ENCODE measurements around the gene CMTM3. TPM values are rescaled to one million over a fixed set of nuclear protein-coding genes. Genes with fewer than 3 reads are reported as not detected.

Gene CMTM3
- total RNA-seq, 1 donor from 2014 or later, result 89.2 TPM

DNA sequence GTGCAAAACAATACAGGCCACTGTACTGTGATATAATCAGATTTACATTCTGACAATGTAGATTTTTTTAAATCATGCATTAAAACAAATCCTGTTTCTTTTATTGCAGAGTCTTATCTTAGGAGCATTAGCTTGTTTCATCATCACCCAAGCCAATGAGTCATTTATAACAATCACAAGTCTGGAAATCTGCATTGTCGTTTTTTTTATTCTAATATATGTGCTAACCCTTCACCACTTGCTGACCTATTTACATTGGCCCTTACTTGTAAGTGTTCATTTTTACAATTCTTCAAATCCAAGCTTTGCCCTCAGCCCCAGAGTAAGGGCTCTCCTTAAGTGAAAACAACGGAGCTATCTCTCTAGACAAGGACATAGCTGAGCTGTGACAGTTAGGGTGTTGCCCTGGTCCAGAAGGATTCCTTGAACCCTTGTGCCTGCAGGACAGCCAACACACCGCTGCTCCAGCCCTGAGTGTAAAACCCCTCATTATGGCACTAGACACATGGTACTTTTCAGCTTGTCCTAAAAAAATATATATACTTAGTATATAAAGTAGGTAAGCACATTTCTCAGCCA, 34.6 kb upstream of the CMTM3 start:
- no peaks in the 10 kb centered on the region for H3K9me3 Mint-ChIP-seq
- peaks cover 12% of the 10 kb centered on the region for H3K36me3 Mint-ChIP-seq (ENCODE audit: low read depth)
- H3K4me3 Mint-ChIP-seq, result no peak overlapping the region
- TF ChIP-seq, protein P1, sequence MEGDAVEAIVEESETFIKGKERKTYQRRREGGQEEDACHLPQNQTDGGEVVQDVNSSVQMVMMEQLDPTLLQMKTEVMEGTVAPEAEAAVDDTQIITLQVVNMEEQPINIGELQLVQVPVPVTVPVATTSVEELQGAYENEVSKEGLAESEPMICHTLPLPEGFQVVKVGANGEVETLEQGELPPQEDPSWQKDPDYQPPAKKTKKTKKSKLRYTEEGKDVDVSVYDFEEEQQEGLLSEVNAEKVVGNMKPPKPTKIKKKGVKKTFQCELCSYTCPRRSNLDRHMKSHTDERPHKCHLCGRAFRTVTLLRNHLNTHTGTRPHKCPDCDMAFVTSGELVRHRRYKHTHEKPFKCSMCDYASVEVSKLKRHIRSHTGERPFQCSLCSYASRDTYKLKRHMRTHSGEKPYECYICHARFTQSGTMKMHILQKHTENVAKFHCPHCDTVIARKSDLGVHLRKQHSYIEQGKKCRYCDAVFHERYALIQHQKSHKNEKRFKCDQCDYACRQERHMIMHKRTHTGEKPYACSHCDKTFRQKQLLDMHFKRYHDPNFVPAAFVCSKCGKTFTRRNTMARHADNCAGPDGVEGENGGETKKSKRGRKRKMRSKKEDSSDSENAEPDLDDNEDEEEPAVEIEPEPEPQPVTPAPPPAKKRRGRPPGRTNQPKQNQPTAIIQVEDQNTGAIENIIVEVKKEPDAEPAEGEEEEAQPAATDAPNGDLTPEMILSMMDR (conservative IDR thresholded peaks at IDR 0.05), result no peak
- H3K4me1 Mint-ChIP-seq, result no peaks in the 10 kb centered on the region
- DNase-seq (ENCODE audit: low read depth, low spot score), result no peak
- no peaks in the 10 kb centered on the region for H3K27me3 Mint-ChIP-seq (ENCODE audit: low read depth)
- no peak overlapping the region for H3K27ac Mint-ChIP-seq (ENCODE audit: unreplicated experiment)

DNA sequence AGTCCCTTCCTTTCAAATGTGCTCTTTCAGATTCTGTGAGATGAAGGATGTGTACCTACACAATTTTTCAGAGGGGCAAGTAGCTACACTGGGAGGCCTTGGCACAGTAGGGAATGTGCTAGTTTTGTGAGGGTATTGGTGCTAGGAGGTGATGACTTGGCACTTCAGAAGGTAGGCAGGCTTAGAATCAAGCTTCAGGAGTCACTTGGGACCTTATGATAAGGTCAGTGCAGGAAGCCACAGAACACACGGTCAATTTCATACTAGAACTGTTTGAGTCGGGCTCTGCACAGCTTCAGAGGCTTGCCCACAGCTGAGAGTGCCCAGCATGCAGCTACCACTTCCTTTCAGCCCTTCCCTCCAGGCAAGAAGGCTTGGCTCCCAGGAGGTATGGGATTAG, 32.1 kb upstream of the CMTM3 start:
- DNase-seq (ENCODE audit: low read depth, low spot score), result no peak
- Mint-ChIP-seq H3K27me3 (ENCODE audit: low read depth) (peaks cover 5% of the 10 kb centered on the region), H3K4me1 (no peaks in the 10 kb centered on the region), H3K9me3 (no peaks in the 10 kb centered on the region), H3K36me3 (ENCODE audit: low read depth) (peaks cover 5% of the 10 kb centered on the region), H3K4me3 (no peak overlapping the region), H3K27ac (ENCODE audit: unreplicated experiment) (no peak overlapping the region)
- TF ChIP-seq, protein P1 (conservative IDR thresholded peaks at IDR 0.05), result no peak

DNA sequence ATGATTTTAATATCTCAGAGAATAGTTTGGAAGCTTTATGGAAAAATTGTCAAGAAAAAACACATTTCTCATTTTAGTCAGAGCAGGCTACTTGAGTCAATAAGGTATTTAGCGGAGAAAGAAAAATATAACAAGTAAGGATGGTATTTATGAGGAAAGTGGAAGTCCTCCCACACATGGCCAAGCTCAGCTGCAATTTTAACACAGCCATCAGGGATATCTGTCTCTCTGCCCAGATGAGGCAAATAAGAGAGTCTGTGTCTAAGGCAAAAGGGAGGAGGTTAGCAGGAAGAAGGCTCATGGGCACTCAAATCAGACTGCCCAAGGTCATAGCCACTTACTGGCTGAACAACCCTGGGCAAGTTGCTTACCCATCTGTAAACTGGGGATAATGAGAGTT, 30.4 kb upstream of the CMTM3 start:
- TF ChIP-seq, protein P1 (conservative IDR thresholded peaks at IDR 0.05), result no peak
- Mint-ChIP-seq H3K27ac (ENCODE audit: unreplicated experiment) (no peak overlapping the region), H3K4me1 (no peaks in the 10 kb centered on the region), H3K36me3 (ENCODE audit: low read depth) (no peaks in the 10 kb centered on the region), H3K27me3 (ENCODE audit: low read depth) (peaks cover 21% of the 10 kb centered on the region), H3K4me3 (no peak overlapping the region), H3K9me3 (no peaks in the 10 kb centered on the region)
- DNase-seq (ENCODE audit: low read depth, low spot score), result no peak

DNA sequence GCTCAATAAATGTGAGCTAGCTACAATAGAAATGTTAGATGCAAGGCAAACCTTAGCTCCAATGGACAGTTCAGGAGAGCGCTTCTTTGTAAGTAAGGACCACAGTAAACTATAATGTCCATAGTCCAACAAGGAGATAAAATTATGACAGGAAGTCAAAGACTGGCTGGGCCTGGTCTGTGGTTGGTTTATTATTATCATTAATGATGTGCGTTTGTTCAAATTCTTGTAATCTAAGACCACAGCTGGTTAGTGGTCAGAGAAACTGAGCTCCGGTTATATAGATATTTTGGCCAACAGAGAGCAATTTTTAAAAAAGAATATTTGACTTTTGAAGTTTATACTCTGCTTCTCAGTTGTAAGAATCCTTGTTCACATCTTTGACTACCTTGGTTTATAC, 30.0 kb upstream of the CMTM3 start:
- no peaks in the 10 kb centered on the region for H3K36me3 Mint-ChIP-seq (ENCODE audit: low read depth)
- H3K4me1 Mint-ChIP-seq, result no peaks in the 10 kb centered on the region
- no peak overlapping the region for H3K4me3 Mint-ChIP-seq
- DNase-seq (ENCODE audit: low read depth, low spot score), result no peak
- TF ChIP-seq, protein P1 (conservative IDR thresholded peaks at IDR 0.05), result no peak
- no peak overlapping the region for H3K27ac Mint-ChIP-seq (ENCODE audit: unreplicated experiment)
- peaks cover 23% of the 10 kb centered on the region for H3K27me3 Mint-ChIP-seq (ENCODE audit: low read depth)
- H3K9me3 Mint-ChIP-seq, result no peaks in the 10 kb centered on the region

DNA sequence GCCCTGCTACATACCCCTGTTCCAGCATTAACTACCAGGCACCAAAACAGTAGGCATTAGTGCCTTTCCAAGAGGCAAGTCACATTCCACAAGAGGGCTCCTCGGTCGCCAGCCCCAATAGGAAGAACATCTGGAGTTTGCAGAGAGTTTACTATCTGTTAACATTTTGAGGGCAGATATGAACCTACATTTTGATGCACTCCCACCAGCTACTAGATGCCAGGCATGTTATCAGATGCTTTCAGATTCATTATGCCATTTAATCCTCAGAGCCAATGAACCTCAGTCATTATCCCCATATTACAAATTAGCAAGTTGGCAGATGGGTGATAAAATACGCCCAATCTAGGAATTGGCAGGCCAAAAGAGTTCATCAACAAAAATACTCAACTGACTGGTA, 29.4 kb upstream of the CMTM3 start:
- TF ChIP-seq, protein P1 (conservative IDR thresholded peaks at IDR 0.05), result no peak
- Mint-ChIP-seq H3K27ac (ENCODE audit: unreplicated experiment) (no peak overlapping the region), H3K4me3 (no peak overlapping the region), H3K4me1 (no peaks in the 10 kb centered on the region), H3K36me3 (ENCODE audit: low read depth) (no peaks in the 10 kb centered on the region), H3K27me3 (ENCODE audit: low read depth) (peaks cover 29% of the 10 kb centered on the region), H3K9me3 (no peaks in the 10 kb centered on the region)
- no peak for DNase-seq (ENCODE audit: low read depth, low spot score)
